Spleen (tissue), 3 donors: ENCODE results near the gene HSPB6.

Experiments used
- POLR2A ChIP-seq, 3 donors: fragments of 450-650 bp; IDR thresholded peaks; one replicate each; pipeline ENCODE4 v1.5.1; 2017; ENCODE audit warnings: antibody characterized with exemption in 3 of 3, mild to moderate bottlenecking in 1 of 3
- POLR2AphosphoS5 ChIP-seq, 3 donors: sonication (generic); formaldehyde crosslinking; IDR thresholded peaks; one replicate each; pipeline ENCODE4 v1.5.1; 2017; ENCODE audit warnings: antibody characterized with exemption in 3 of 3

- TF ChIP-seq POLR2AphosphoS5 (IDR thresholded peaks at IDR 0.05), result peak in 2 of 3 donors; percentile 24 to 46
- no peak for TF ChIP-seq POLR2A (IDR thresholded peaks at IDR 0.05)
These were observed 27.8 kb downstream of the HSPB6 start for GRCh38 chr19:35729021-35729420.
